AG09319 (cell line): Measurements from ENCODE around the gene SLC39A8.
A peak's percentile ranks its signal among the peaks of the same experiment; 100 is the strongest.

Experiments used
- DNase-seq: peaks from one replicate; pipeline ENCODE4 v3.0.0-alpha.2; 2010; ENCODE audit warnings: low read depth; ENCODE audit errors: extremely low read depth
- CTCF ChIP-seq: IDR thresholded peaks from 2 replicates; pipeline ENCODE4 v1.5.1; 2011; ENCODE audit warnings: low read depth, mild to moderate bottlenecking, inconsistent platforms, low read length, moderate library complexity

Gene SLC39A8

GRCh38 chr4:102350634-102351033 is 5.4 kb upstream of the SLC39A8 start:
- TF ChIP-seq CTCF: no peak
- no peak for DNase-seq

GRCh38 chr4:102348701-102349100 is 3.4 kb upstream of the SLC39A8 start:
- DNase-seq: no peak
- no peak for TF ChIP-seq CTCF

- no peak for DNase-seq
- no peak for TF ChIP-seq CTCF
Measured at GRCh38 chr4:102345795-102346100, 466 bp upstream of the SLC39A8 start.

GRCh38 chr4:102344520-102344953 is 745 bp downstream of the SLC39A8 start:
- DNase-seq: peak; percentile 5
- no peak for TF ChIP-seq CTCF

- no peak for TF ChIP-seq CTCF
- no peak for DNase-seq
Measured at GRCh38 chr4:102343964-102344519, 1.2 kb downstream of the SLC39A8 start.

GRCh38 chr4:102342404-102343074 is 2.7 kb downstream of the SLC39A8 start:
- no peak for TF ChIP-seq CTCF
- no peak for DNase-seq

- TF ChIP-seq CTCF: no peak
- DNase-seq: no peak
Measured at GRCh38 chr4:102341201-102341600, 4.1 kb downstream of the SLC39A8 start.
